ENCODE data around the gene TAS2R9.

Gene TAS2R9

DNA sequence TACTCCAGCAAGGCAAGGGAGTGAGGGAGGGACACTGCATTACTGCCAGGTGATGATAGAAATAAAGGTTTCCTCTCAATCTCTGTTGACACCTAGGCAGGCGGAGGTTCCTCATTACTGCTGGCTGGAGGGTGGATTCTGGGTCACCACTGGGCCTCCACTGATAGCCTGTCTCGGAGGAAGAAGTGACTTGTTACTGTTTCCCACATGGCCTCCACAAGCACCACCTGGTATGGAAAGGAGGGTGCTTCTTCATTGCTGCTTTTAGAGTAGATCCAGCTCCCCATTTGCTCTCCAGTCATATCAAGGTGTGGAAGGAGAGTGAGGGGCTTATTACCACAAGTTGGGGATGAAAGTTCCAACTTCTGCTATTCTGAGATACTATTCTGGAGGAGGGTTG lies 32.9 kb upstream of the TAS2R9 start:
- TF ChIP-seq, protein P1, sequence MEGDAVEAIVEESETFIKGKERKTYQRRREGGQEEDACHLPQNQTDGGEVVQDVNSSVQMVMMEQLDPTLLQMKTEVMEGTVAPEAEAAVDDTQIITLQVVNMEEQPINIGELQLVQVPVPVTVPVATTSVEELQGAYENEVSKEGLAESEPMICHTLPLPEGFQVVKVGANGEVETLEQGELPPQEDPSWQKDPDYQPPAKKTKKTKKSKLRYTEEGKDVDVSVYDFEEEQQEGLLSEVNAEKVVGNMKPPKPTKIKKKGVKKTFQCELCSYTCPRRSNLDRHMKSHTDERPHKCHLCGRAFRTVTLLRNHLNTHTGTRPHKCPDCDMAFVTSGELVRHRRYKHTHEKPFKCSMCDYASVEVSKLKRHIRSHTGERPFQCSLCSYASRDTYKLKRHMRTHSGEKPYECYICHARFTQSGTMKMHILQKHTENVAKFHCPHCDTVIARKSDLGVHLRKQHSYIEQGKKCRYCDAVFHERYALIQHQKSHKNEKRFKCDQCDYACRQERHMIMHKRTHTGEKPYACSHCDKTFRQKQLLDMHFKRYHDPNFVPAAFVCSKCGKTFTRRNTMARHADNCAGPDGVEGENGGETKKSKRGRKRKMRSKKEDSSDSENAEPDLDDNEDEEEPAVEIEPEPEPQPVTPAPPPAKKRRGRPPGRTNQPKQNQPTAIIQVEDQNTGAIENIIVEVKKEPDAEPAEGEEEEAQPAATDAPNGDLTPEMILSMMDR (conservative IDR thresholded peaks at IDR 0.05; ENCODE audit: low read depth, low read length): no peak

GRCh38 chr12:10838461-10838860 lies 28.5 kb upstream of the TAS2R9 start:
- DNase-seq (ENCODE audit: low read depth): no peak
- TF ChIP-seq, protein P1 (conservative IDR thresholded peaks at IDR 0.05; ENCODE audit: low read depth, low read length): no peak
- H3K4me3 ChIP-seq (ENCODE audit: low read depth, low read length): no peak overlapping the region

More for the DNA sequence above, 32.9 kb upstream of the TAS2R9 start:
- H3K4me3 ChIP-seq (ENCODE audit: low read depth, low read length): no peak overlapping the region
- no peak for DNase-seq (ENCODE audit: low read depth)

DNA sequence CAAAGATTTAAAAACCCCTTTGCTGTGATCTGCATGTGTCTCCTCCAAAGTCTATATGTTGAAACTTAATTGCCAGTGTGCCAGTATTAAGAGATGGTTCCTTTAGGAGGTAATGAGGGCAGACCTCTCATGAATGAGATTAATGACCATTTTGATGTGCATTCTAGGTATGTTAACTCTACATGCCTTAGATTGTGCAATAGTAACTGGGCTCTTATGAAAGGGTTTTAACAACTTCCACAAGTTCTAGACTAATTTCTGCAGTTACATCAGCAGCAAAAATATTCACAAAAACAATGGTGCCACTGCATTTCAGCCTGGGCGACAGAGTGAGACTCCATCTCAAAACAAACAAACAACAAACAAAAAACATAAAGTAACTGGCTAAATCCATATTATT lies 20.0 kb upstream of the TAS2R9 start:
- DNase-seq (ENCODE audit: low read depth): peak; percentile 43
- no peak overlapping the region for H3K4me3 ChIP-seq (ENCODE audit: low read depth, low read length)
- TF ChIP-seq, protein P1 (conservative IDR thresholded peaks at IDR 0.05; ENCODE audit: low read depth, low read length): no peak

GRCh38 chr12:10826258-10826657 lies 16.3 kb upstream of the TAS2R9 start, which contains the start of gene TAS2R10:
Gene TAS2R10, minus strand, starts transcription at chr12:10826358. Its CDS starts 89 bp downstream, at chr12:10826269.
- TF ChIP-seq, protein P1 (conservative IDR thresholded peaks at IDR 0.05; ENCODE audit: low read depth, low read length): no peak
- no peak for DNase-seq (ENCODE audit: low read depth)
- H3K4me3 ChIP-seq (ENCODE audit: low read depth, low read length): no peak within 1 kb of the TSS

- DNase-seq (ENCODE audit: low read depth): no peak
- H3K4me3 ChIP-seq (ENCODE audit: low read depth, low read length): no peak overlapping the region
- TF ChIP-seq, protein P1 (conservative IDR thresholded peaks at IDR 0.05; ENCODE audit: low read depth, low read length): no peak
These were observed 15.0 kb upstream of the TAS2R9 start for GRCh38 chr12:10824957-10825356.

DNA sequence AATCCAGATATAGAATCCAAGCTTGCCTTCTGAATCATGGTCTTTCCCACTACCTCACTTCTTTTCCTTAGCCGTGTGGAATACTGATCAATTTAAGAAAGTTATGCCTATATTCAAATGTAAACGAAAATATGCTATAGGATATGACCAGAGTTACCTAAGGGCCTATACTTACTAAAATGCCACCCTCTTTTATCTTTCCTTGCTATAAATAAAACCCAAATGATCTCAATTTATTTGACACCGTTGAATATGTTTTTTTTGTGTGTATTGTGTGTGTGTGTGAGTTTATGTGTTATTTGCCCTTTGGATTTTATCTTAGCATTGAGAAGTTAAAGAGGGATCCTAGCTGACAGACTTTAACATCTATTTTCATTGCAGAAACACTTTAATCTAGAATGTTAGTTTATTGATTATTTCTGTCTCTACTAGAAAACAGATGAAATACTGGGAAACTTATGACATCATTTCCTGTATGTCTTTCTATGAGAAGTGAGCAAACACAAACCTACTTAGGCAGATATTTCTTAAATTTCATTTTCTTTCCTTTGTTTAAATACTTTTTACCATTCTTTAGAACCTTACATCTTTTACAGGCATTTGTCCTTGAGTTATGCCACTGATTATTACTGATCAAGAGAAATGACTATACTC lies 2.0 kb upstream of the TAS2R9 start:
- TF ChIP-seq, protein P1 (conservative IDR thresholded peaks at IDR 0.05; ENCODE audit: low read depth, low read length): no peak
- DNase-seq (ENCODE audit: low read depth): no peak
- H3K4me3 ChIP-seq (ENCODE audit: low read depth, low read length): no peak overlapping the region

GRCh38 chr12:10807186-10807585 lies 2.8 kb downstream of the TAS2R9 start, which contains the start of gene TAS2R8:
Gene TAS2R8, minus strand, starts transcription at chr12:10807286. Its CDS starts 306 bp downstream, at chr12:10806980.
- no peak within 1 kb of the TSS for H3K4me3 ChIP-seq (ENCODE audit: low read depth, low read length)
- no peak for DNase-seq (ENCODE audit: low read depth)
- TF ChIP-seq, protein P1 (conservative IDR thresholded peaks at IDR 0.05; ENCODE audit: low read depth, low read length): no peak

All from choroid plexus epithelial cell (primary cell).